ENCODE results near the gene AKAP8L.

The AKAP8L gene

GRCh38 chr19:15427350-15427700 is 8.5 kb upstream of the AKAP8L start:
- Histone ChIP-seq H3K36me3 (ENCODE audit: control insufficient read depth, insufficient read depth, low read length) (peaks cover 6% of the 10 kb centered on the region), H3K9ac (ENCODE audit: low read length) (no peak overlapping the region), H3K27me3 (ENCODE audit: control insufficient read depth, insufficient read depth, low read length) (no peaks in the 10 kb centered on the region), H3K4me3 (ENCODE audit: low read length) (no peak overlapping the region), H3K4me1 (ENCODE audit: control insufficient read depth, insufficient read depth, low read length) (peaks cover 15% of the 10 kb centered on the region), H3K9me3 (ENCODE audit: control insufficient read depth, low read length) (no peaks in the 10 kb centered on the region)

GRCh38 chr19:15426485-15427349 is 7.9 kb upstream of the AKAP8L start:
- H3K9me3 ChIP-seq (ENCODE audit: control insufficient read depth, low read length) = no peaks in the 10 kb centered on the region
- no peak overlapping the region for H3K9ac ChIP-seq (ENCODE audit: low read length)
- H3K4me3 ChIP-seq (ENCODE audit: low read length) = no peak overlapping the region
- no peaks in the 10 kb centered on the region for H3K27me3 ChIP-seq (ENCODE audit: control insufficient read depth, insufficient read depth, low read length)
- H3K4me1 ChIP-seq (ENCODE audit: control insufficient read depth, insufficient read depth, low read length) = peaks cover 14% of the 10 kb centered on the region
- peaks cover 6% of the 10 kb centered on the region for H3K36me3 ChIP-seq (ENCODE audit: control insufficient read depth, insufficient read depth, low read length)

GRCh38 chr19:15425321-15425950 is 6.6 kb upstream of the AKAP8L start:
- Histone ChIP-seq H3K9me3 (ENCODE audit: control insufficient read depth, low read length) (no peaks in the 10 kb centered on the region), H3K36me3 (ENCODE audit: control insufficient read depth, insufficient read depth, low read length) (peaks cover 6% of the 10 kb centered on the region), H3K4me3 (ENCODE audit: low read length) (no peak overlapping the region), H3K4me1 (ENCODE audit: control insufficient read depth, insufficient read depth, low read length) (peaks cover 1% of the 10 kb centered on the region), H3K27me3 (ENCODE audit: control insufficient read depth, insufficient read depth, low read length) (no peaks in the 10 kb centered on the region), H3K9ac (ENCODE audit: low read length) (no peak overlapping the region)

GRCh38 chr19:15424692-15425272 is 6.0 kb upstream of the AKAP8L start:
- Histone ChIP-seq H3K36me3 (ENCODE audit: control insufficient read depth, insufficient read depth, low read length) (peaks cover 6% of the 10 kb centered on the region), H3K27me3 (ENCODE audit: control insufficient read depth, insufficient read depth, low read length) (no peaks in the 10 kb centered on the region), H3K9ac (ENCODE audit: low read length) (no peak overlapping the region), H3K4me1 (ENCODE audit: control insufficient read depth, insufficient read depth, low read length) (no peaks in the 10 kb centered on the region), H3K9me3 (ENCODE audit: control insufficient read depth, low read length) (no peaks in the 10 kb centered on the region), H3K4me3 (ENCODE audit: low read length) (no peak overlapping the region)

GRCh38 chr19:15424121-15424520 is 5.3 kb upstream of the AKAP8L start:
- Histone ChIP-seq H3K27me3 (ENCODE audit: control insufficient read depth, insufficient read depth, low read length) (no peaks in the 10 kb centered on the region), H3K9me3 (ENCODE audit: control insufficient read depth, low read length) (no peaks in the 10 kb centered on the region), H3K9ac (ENCODE audit: low read length) (no peak overlapping the region), H3K4me3 (ENCODE audit: low read length) (no peak overlapping the region), H3K4me1 (ENCODE audit: control insufficient read depth, insufficient read depth, low read length) (peaks cover 6% of the 10 kb centered on the region), H3K36me3 (ENCODE audit: control insufficient read depth, insufficient read depth, low read length) (peaks cover 6% of the 10 kb centered on the region)

GRCh38 chr19:15423130-15423529 is 4.3 kb upstream of the AKAP8L start:
- no peaks in the 10 kb centered on the region for H3K9me3 ChIP-seq (ENCODE audit: control insufficient read depth, low read length)
- H3K36me3 ChIP-seq (ENCODE audit: control insufficient read depth, insufficient read depth, low read length) = peaks cover 6% of the 10 kb centered on the region
- H3K4me3 ChIP-seq (ENCODE audit: low read length) = no peak overlapping the region
- H3K27me3 ChIP-seq (ENCODE audit: control insufficient read depth, insufficient read depth, low read length) = no peaks in the 10 kb centered on the region
- H3K4me1 ChIP-seq (ENCODE audit: control insufficient read depth, insufficient read depth, low read length) = peaks cover 6% of the 10 kb centered on the region
- H3K9ac ChIP-seq (ENCODE audit: low read length) = no peak overlapping the region

GRCh38 chr19:15422296-15423075 is 3.7 kb upstream of the AKAP8L start:
- Histone ChIP-seq H3K27me3 (ENCODE audit: control insufficient read depth, insufficient read depth, low read length) (no peaks in the 10 kb centered on the region), H3K9me3 (ENCODE audit: control insufficient read depth, low read length) (no peaks in the 10 kb centered on the region), H3K9ac (ENCODE audit: low read length) (no peak overlapping the region), H3K36me3 (ENCODE audit: control insufficient read depth, insufficient read depth, low read length) (peaks cover 6% of the 10 kb centered on the region), H3K4me1 (ENCODE audit: control insufficient read depth, insufficient read depth, low read length) (peaks cover 11% of the 10 kb centered on the region), H3K4me3 (ENCODE audit: low read length) (no peak overlapping the region)

GRCh38 chr19:15421721-15422260 is 3.0 kb upstream of the AKAP8L start:
- H3K36me3 ChIP-seq (ENCODE audit: control insufficient read depth, insufficient read depth, low read length) = peaks cover 6% of the 10 kb centered on the region

GRCh38 chr19:15421136-15421695 is 2.4 kb upstream of the AKAP8L start:
- no peak overlapping the region for H3K9ac ChIP-seq (ENCODE audit: low read length)

More at GRCh38 chr19:15421721-15422260, 3.0 kb upstream of the AKAP8L start:
- Histone ChIP-seq H3K9me3 (ENCODE audit: control insufficient read depth, low read length) (no peaks in the 10 kb centered on the region), H3K9ac (ENCODE audit: low read length) (no peak overlapping the region), H3K4me1 (ENCODE audit: control insufficient read depth, insufficient read depth, low read length) (peaks cover 18% of the 10 kb centered on the region), H3K4me3 (ENCODE audit: low read length) (no peak overlapping the region), H3K27me3 (ENCODE audit: control insufficient read depth, insufficient read depth, low read length) (no peaks in the 10 kb centered on the region)

GRCh38 chr19:15419413-15420025 is 731 bp upstream of the AKAP8L start:
- Histone ChIP-seq H3K27me3 (ENCODE audit: control insufficient read depth, insufficient read depth, low read length) (no peaks in the 10 kb centered on the region), H3K4me1 (ENCODE audit: control insufficient read depth, insufficient read depth, low read length) (peaks cover 25% of the 10 kb centered on the region), H3K9me3 (ENCODE audit: control insufficient read depth, low read length) (no peaks in the 10 kb centered on the region), H3K36me3 (ENCODE audit: control insufficient read depth, insufficient read depth, low read length) (peaks cover 6% of the 10 kb centered on the region), H3K4me3 (ENCODE audit: low read length) (peak overlapping the region; percentile 34), H3K9ac (ENCODE audit: low read length) (peak overlapping the region; percentile 48)

More at GRCh38 chr19:15421136-15421695, 2.4 kb upstream of the AKAP8L start:
- Histone ChIP-seq H3K4me3 (ENCODE audit: low read length) (no peak overlapping the region), H3K27me3 (ENCODE audit: control insufficient read depth, insufficient read depth, low read length) (no peaks in the 10 kb centered on the region), H3K36me3 (ENCODE audit: control insufficient read depth, insufficient read depth, low read length) (peaks cover 6% of the 10 kb centered on the region), H3K9me3 (ENCODE audit: control insufficient read depth, low read length) (no peaks in the 10 kb centered on the region), H3K4me1 (ENCODE audit: control insufficient read depth, insufficient read depth, low read length) (peaks cover 24% of the 10 kb centered on the region)

- Histone ChIP-seq H3K36me3 (ENCODE audit: control insufficient read depth, insufficient read depth, low read length) (peaks cover under 1% of the 10 kb centered on the region), H3K4me3 (ENCODE audit: low read length) (peak overlapping the region; percentile 92), H3K4me1 (ENCODE audit: control insufficient read depth, insufficient read depth, low read length) (peaks cover 29% of the 10 kb centered on the region), H3K9me3 (ENCODE audit: control insufficient read depth, low read length) (no peaks in the 10 kb centered on the region), H3K9ac (ENCODE audit: low read length) (peak overlapping the region; percentile 94), H3K27me3 (ENCODE audit: control insufficient read depth, insufficient read depth, low read length) (no peaks in the 10 kb centered on the region)
These were observed 583 bp downstream of the AKAP8L start for GRCh38 chr19:15418231-15418578.
